ENCODE data around the gene FBLIM1.

GRCh38 chr1:15748690-15749398 lies 9.8 kb upstream of the FBLIM1 start:
- TF ChIP-seq POLR2A (IDR thresholded peaks at IDR 0.05) (no peak), CTCF (IDR thresholded peaks at IDR 0.05) (no peak)
